Sigmoid colon (tissue), 4 donors: ENCODE data around the gene EIF4E.
A peak's percentile ranks its signal among the peaks of the same experiment; 100 is the strongest.

Source experiments
- CTCF ChIP-seq, 4 experiments: fragments of 450-650 bp in 3 of 4; fragments of 200-600 bp in 1 of 4; IDR thresholded peaks; one replicate each; pipeline ENCODE4 v1.5.1; 2016 to 2019; ENCODE audit warnings: antibody characterized with exemption in 4 of 4, mild to moderate bottlenecking in 3 of 4, moderate library complexity in 2 of 4
- EP300 ChIP-seq, 4 donors: sonication (generic); formaldehyde crosslinking; IDR thresholded peaks; one replicate each; pipeline ENCODE4 v1.6.1; 2017; ENCODE audit warnings: antibody characterized with exemption in 4 of 4
- POLR2A ChIP-seq, 2 donors: fragments of 450-650 bp; IDR thresholded peaks; one replicate each; pipeline ENCODE4 v1.6.1; 2016; ENCODE audit warnings: antibody characterized with exemption in 2 of 2, mild to moderate bottlenecking in 2 of 2, moderate library complexity in 2 of 2
- POLR2AphosphoS5 ChIP-seq, 4 donors: sonication (generic); formaldehyde crosslinking; IDR thresholded peaks; one replicate each; pipeline ENCODE4 v1.6.1; 2017; ENCODE audit warnings: antibody characterized with exemption in 4 of 4

GRCh38 chr4:98928131-98928504 is 815 bp downstream of the EIF4E start:
- TF ChIP-seq POLR2A (IDR thresholded peaks at IDR 0.05) (no peak), CTCF (IDR thresholded peaks at IDR 0.05) (peak in 1 of 4 experiments; percentile 8), POLR2AphosphoS5 (IDR thresholded peaks at IDR 0.05) (no peak), EP300 (IDR thresholded peaks at IDR 0.05) (no peak)
